ENCODE data around the gene CNPY4. TPM values are rescaled to one million over a fixed set of nuclear protein-coding genes. Genes with fewer than 3 reads are reported as not detected.
"Not testable (repeated sequence)": the region's sequence is repeated elsewhere in the genome, so short reads cannot be mapped to it uniquely, and the experiment has no call there.

CNPY4 gene
- total RNA-seq, 4 donors from 2014 or later = 3.8 to 8.4 (median 6.5) TPM

DNA sequence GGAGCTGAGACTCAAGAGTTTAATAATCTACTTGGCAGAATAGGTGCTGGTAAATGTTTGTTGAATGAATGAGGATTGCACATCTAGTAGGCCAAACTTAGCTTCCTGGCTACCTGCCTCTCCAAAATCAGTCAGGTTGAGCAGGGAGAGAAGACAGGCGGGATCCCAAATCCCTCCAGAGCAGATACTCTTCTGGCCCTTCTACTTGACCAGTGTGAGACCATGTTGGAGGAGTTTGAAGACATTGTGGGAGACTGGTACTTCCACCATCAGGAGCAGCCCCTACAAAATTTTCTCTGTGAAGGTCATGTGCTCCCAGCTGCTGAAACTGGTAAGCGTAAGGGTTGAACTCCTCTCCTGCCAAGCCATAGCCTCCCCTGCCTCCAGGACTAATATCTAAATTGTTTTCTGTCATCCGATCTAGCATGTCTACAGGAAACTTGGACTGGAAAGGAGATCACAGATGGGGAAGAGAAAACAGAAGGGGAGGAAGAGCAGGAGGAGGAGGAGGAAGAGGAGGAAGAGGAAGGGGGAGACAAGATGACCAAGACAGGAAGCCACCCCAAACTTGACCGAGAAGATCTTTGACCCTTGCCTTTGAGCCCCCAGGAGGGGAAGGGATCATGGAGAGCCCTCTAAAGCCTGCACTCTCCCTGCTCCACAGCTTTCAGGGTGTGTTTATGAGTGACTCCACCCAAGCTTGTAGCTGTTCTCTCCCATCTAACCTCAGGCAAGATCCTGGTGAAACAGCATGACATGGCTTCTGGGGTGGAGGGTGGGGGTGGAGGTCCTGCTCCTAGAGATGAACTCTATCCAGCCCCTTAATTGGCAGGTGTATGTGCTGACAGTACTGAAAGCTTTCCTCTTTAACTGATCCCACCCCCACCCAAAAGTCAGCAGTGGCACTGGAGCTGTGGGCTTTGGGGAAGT lies 5.1 kb downstream of the CNPY4 start:
- no peak overlapping the region for H3K4me3 ChIP-seq (ENCODE audit: low read depth, poor library complexity, severe bottlenecking)
- TF ChIP-seq POLR2A (IDR thresholded peaks at IDR 0.05) = no peak
- TF ChIP-seq, protein P1, sequence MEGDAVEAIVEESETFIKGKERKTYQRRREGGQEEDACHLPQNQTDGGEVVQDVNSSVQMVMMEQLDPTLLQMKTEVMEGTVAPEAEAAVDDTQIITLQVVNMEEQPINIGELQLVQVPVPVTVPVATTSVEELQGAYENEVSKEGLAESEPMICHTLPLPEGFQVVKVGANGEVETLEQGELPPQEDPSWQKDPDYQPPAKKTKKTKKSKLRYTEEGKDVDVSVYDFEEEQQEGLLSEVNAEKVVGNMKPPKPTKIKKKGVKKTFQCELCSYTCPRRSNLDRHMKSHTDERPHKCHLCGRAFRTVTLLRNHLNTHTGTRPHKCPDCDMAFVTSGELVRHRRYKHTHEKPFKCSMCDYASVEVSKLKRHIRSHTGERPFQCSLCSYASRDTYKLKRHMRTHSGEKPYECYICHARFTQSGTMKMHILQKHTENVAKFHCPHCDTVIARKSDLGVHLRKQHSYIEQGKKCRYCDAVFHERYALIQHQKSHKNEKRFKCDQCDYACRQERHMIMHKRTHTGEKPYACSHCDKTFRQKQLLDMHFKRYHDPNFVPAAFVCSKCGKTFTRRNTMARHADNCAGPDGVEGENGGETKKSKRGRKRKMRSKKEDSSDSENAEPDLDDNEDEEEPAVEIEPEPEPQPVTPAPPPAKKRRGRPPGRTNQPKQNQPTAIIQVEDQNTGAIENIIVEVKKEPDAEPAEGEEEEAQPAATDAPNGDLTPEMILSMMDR (IDR thresholded peaks at IDR 0.05) = no peak
- WGBS, 2 donors = 52 to 66% methylated on average over 4 of the region's 4 CpGs
- intact Hi-C loops (cut with DNase I; ENCODE audit: low total_unique reads) = no loop called here
- DNase-seq (ENCODE audit: low spot score in 2 of 2) = no peak

GRCh38 chr7:100126239-100126930 lies 7.0 kb downstream of the CNPY4 start:
- no peak for TF ChIP-seq POLR2A (IDR thresholded peaks at IDR 0.05)
- TF ChIP-seq, protein P1 (IDR thresholded peaks at IDR 0.05) = no peak
- WGBS, 2 donors = 8 to 10% methylated on average over 29 of the region's 29 CpGs
- peak overlapping the region; percentile 66 for H3K4me3 ChIP-seq (ENCODE audit: low read depth, poor library complexity, severe bottlenecking)
- intact Hi-C loops (cut with DNase I; ENCODE audit: low total_unique reads) = no loop called here
- DNase-seq (ENCODE audit: low spot score in 2 of 2) = no peak

- peak within 1 kb of the TSS; percentile 66 for H3K4me3 ChIP-seq (ENCODE audit: low read depth, poor library complexity, severe bottlenecking)
- intact Hi-C loops (cut with DNase I; ENCODE audit: low total_unique reads) = no loop called here
- 0 to 1% methylated on average over 37 to 69 of the region's 85 CpGs for WGBS, 2 donors
- no peak for TF ChIP-seq POLR2A (IDR thresholded peaks at IDR 0.05)
- TF ChIP-seq, protein P1 (IDR thresholded peaks at IDR 0.05) = no peak
- peak; percentile 90 to 97 for DNase-seq (ENCODE audit: low spot score in 2 of 2)
Measured at GRCh38 chr7:100126931-100127865, 7.8 kb downstream of the CNPY4 start, which contains the start of gene MBLAC1. MBLAC1 (plus strand) TSS chr7:100126967; CDS start chr7:100127396, 429 bp downstream.

DNA sequence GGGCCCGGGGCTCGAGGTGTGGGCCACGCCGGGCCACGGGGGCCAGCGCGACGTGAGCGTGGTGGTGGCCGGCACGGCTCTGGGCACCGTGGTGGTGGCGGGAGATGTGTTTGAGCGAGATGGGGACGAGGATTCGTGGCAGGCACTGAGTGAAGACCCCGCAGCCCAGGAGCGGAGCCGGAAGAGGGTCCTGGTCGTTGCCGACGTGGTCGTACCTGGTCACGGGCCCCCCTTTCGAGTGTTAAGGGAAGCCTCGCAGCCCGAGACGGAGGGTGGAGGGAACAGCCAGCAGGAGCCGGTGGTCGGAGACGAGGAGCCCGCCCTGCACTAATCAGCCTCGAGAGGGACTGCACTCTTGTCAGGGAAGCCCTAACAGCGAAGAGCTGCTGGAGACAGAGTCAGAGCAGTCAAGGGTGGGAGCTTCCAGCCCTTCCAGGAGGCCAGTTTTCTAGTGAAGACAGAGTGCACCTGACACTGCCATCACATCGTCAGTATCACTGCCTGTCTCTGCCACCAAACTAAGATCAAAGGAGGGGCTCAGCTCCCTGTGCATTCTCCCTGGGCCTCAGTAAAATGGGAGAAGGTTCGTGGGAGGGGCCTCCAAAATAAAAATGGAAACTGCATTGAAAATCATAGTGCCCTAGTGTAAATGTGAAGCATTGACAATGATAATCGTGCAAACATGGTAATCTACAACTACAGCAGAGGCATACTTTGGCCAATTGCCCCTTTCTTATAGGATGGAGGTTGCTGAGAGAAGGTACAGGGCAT lies 8.6 kb downstream of the CNPY4 start:
- WGBS, 2 donors = 3 to 4% methylated on average over 28 to 36 of the region's 37 CpGs
- no peak for DNase-seq (ENCODE audit: low spot score in 2 of 2)
- H3K4me3 ChIP-seq (ENCODE audit: low read depth, poor library complexity, severe bottlenecking) = peak overlapping the region; percentile 66
- no peak for TF ChIP-seq POLR2A (IDR thresholded peaks at IDR 0.05)
- TF ChIP-seq, protein P1 (IDR thresholded peaks at IDR 0.05) = no peak
- intact Hi-C loops (cut with DNase I; ENCODE audit: low total_unique reads) = no loop called here

- no peak overlapping the region for H3K4me3 ChIP-seq (ENCODE audit: low read depth, poor library complexity, severe bottlenecking)
- 54 to 64% methylated on average over 1 of the region's 1 CpG for WGBS, 2 donors
- intact Hi-C loops (cut with DNase I; ENCODE audit: low total_unique reads) = no loop called here
- TF ChIP-seq, protein P1 (IDR thresholded peaks at IDR 0.05) = no peak
- no peak for TF ChIP-seq POLR2A (IDR thresholded peaks at IDR 0.05)
- DNase-seq (ENCODE audit: low spot score in 2 of 2) = no peak
Measured at GRCh38 chr7:100128637-100128963, 9.2 kb downstream of the CNPY4 start.

GRCh38 chr7:100130220-100130607 lies 10.8 kb downstream of the CNPY4 start:
- intact Hi-C loops (cut with DNase I; ENCODE audit: low total_unique reads) = loop anchor here (10.0 kb wide), 1 partner anchor 75 kb away; no protein-coding TSS in a partner anchor
- not testable (repeated sequence) for DNase-seq (ENCODE audit: low spot score in 2 of 2); H3K4me3 ChIP-seq (ENCODE audit: low read depth, poor library complexity, severe bottlenecking)
- 87 to 95% methylated on average over 1 of the region's 1 CpG for WGBS, 2 donors
